Right lobe of liver (tissue), 6 donors: ENCODE measurements around the gene CFAP46. TPM values are rescaled to one million over a fixed set of nuclear protein-coding genes. Genes with fewer than 3 reads are reported as not detected.

ENCODE experiments used
- ATAC-seq, 4 donors: fragments of 200-7000 bp; cut with Tn5 transposase; one replicate each; pipeline ENCODE4 v1.9.1; 2020; ENCODE audit warnings: mild to moderate bottlenecking in 4 of 4, moderate library complexity in 4 of 4
- DNase-seq, 3 donors: peaks; one replicate each; pipeline ENCODE4 v3.0.0-alpha.2; 2020
- H3K27ac ChIP-seq, 3 donors: fragments of 200-600 bp; one replicate each; pipeline ENCODE4 v1.8.0; 2022
- H3K27me3 ChIP-seq, 2 donors: fragments of 200-600 bp; one replicate each; pipeline ENCODE4 v1.8.0; 2022
- H3K36me3 ChIP-seq, 4 donors: fragments of 200-600 bp; sonication (generic) in 1 of 4; one replicate each; pipeline versions ENCODE4 v1.5.1 to v1.8.0; 2017 to 2022; ENCODE audit warnings: control low read depth in 1 of 4
- H3K4me1 ChIP-seq, 4 donors: fragments of 200-600 bp; sonication (generic) in 1 of 4; one replicate each; pipeline versions ENCODE4 v1.5.1 to v1.8.0; 2017 to 2022; ENCODE audit warnings: control low read depth in 1 of 4
- H3K4me3 ChIP-seq, 3 donors: fragments of 200-600 bp; one replicate each; pipeline ENCODE4 v1.8.0; 2022
- H3K9me3 ChIP-seq, 4 donors: fragments of 200-600 bp; sonication (generic) in 1 of 4; one replicate each; pipeline versions ENCODE4 v1.5.1 to v1.8.0; 2017 to 2022; ENCODE audit warnings: control low read depth in 1 of 4
- POLR2A ChIP-seq: fragments of 450-650 bp; IDR thresholded peaks from one replicate; pipeline ENCODE4 v1.6.1; 2017; ENCODE audit warnings: antibody characterized with exemption, mild to moderate bottlenecking
- WGBS: methylation state at CpG from one replicate; pipeline ENCODE4 v1.1.6; 2018; ENCODE audit warnings: low coverage, low lambda C conversion rate; ENCODE audit not compliant: insufficient coverage; ENCODE audit errors: missing lambda C conversion rate; 5-methylcytosine and 5-hydroxymethylcytosine counted together
- intact Hi-C, 2 donors: fragments of 100-400 bp; cut with DNase I; formaldehyde crosslinking; loops; one replicate each; pipeline versions ENCODE4 v1.11.2 to v1.14.1; 2022
- total RNA-seq, 6 experiments: library from RNA; depleted of rRNA in 2 of 6; stranded (reverse); fragments of >200 nt in 2 of 6; fragmentation: NEBNext Ultra II Directional in 3 of 6; extraction: Animal tissue kit (Norgen Biotek cat#: 25700) in 3 of 6; gene quantifications; one replicate each; pipeline versions ENCODE4 v1.1.0 to v1.2.4, GENCODE V29; 2016 to 2023
- TF ChIP-seq, protein P1 (sequence below), 4 donors: fragments of 200-600 bp in 3 of 4; fragments of 450-650 bp in 1 of 4; IDR thresholded peaks; one replicate each; pipeline versions ENCODE4 v1.5.1 to v1.8.0; 2016 to 2022; ENCODE audit warnings: antibody characterized with exemption in 4 of 4, mild to moderate bottlenecking in 2 of 4
- donor health status: DM: no; HTN: yes; CAD: no.
- donor health status: DM: no; HTN: no; CAD: no.
- donor health status: DM: no; HTN: no; CAD: no.
- donor health status: DM: no; HTN: yes; CAD: no.
- donor health status: DM: no; HTN: yes; CAD: no.

CFAP46 gene
- total RNA-seq, 6 experiments from 2014 or later, result 0.16 to 0.67 (median 0.32) TPM

DNA sequence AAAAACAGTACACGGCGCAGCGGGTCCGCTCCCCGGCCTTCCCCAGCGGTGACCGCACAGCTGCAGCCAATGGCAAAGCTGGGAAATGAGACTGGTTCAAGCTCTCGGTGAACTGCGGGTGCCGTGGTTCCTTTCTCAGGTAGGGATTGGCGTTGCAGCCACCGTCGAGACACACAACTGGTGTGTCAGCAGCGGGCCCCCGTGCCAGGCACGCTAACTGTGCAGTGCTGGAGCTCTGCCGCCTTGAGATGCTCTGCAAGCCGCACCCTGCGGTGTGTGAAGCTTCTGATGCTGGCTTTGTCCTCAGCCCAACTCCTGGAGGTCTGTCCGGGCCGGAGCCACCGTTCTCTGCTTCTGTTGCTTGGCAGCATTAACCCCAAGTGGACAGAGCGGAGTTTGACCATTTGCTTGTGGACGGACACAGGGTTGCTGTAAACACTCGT, 135.8 kb downstream of the CFAP46 start:
- Histone ChIP-seq H3K4me3 (no peak overlapping the region), H3K9me3 (no peaks in the 10 kb centered on the region), H3K27ac (no peak overlapping the region), H3K27me3 (no peaks in the 10 kb centered on the region), H3K36me3 (no peaks in the 10 kb centered on the region), H3K4me1 (no peaks in the 10 kb centered on the region)
- intact Hi-C loops, result no loop called here
- DNase-seq (peak in 1 of 3 donors; percentile 48), ATAC-seq (no peak)
- TF ChIP-seq, protein P1, sequence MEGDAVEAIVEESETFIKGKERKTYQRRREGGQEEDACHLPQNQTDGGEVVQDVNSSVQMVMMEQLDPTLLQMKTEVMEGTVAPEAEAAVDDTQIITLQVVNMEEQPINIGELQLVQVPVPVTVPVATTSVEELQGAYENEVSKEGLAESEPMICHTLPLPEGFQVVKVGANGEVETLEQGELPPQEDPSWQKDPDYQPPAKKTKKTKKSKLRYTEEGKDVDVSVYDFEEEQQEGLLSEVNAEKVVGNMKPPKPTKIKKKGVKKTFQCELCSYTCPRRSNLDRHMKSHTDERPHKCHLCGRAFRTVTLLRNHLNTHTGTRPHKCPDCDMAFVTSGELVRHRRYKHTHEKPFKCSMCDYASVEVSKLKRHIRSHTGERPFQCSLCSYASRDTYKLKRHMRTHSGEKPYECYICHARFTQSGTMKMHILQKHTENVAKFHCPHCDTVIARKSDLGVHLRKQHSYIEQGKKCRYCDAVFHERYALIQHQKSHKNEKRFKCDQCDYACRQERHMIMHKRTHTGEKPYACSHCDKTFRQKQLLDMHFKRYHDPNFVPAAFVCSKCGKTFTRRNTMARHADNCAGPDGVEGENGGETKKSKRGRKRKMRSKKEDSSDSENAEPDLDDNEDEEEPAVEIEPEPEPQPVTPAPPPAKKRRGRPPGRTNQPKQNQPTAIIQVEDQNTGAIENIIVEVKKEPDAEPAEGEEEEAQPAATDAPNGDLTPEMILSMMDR (IDR thresholded peaks at IDR 0.05), result no peak
- no peak for TF ChIP-seq POLR2A
- WGBS, result 73% methylated on average over 10 of the region's 25 CpGs

DNA sequence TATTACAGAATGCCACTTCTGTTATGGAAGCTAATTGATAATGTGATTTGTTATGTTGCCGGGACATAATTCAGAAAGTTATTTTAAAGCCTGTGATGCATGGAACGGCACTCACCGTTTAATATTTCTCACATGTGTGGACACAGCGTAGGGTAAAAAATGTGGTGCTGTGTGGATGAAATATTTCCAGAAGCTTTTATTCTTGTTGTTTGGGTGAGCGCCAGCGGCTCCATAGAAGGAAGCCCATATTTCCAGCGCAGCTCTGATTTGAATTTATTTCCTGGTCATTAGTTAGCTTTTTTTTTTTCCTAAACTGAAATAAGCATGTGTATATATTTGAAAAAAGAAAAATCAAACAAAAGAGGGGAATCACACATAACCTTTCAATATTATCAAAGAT, 136.3 kb downstream of the CFAP46 start:
- intact Hi-C loops, result no loop called here
- no peak overlapping the region for H3K27ac ChIP-seq
- no peaks in the 10 kb centered on the region for H3K36me3 ChIP-seq
- DNase-seq (peak in 1 of 3 donors; percentile 0), ATAC-seq (no peak)
- no peaks in the 10 kb centered on the region for H3K4me1 ChIP-seq
- 67% methylated on average over 7 of the region's 7 CpGs for WGBS
- H3K27me3 ChIP-seq, result no peaks in the 10 kb centered on the region
- TF ChIP-seq, protein P1 (IDR thresholded peaks at IDR 0.05), result no peak
- TF ChIP-seq POLR2A, result no peak
- H3K9me3 ChIP-seq, result no peaks in the 10 kb centered on the region
- H3K4me3 ChIP-seq, result no peak overlapping the region

DNA sequence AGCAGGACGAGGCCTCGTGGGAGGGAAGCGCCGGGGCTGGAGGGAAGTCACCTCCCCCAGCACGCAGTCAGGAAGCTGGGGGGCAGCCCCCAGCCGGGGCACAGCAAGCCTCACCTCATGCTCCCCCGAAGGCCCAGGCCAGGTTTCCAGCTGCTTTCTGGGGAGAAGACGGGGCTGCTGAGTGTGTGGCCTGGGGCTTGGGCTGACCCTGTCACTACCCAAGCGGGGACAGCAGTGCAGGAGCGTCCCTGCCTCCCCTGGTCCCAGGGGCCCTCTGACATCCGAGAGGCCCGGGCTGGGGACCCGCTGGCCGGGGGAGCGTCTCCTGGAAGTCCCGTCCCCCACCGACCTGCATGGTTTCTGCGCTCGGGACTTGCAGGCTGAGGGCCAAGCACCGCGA, 136.8 kb downstream of the CFAP46 start:
- Histone ChIP-seq H3K27ac (no peak overlapping the region), H3K4me3 (no peak overlapping the region), H3K36me3 (no peaks in the 10 kb centered on the region), H3K4me1 (no peaks in the 10 kb centered on the region), H3K9me3 (no peaks in the 10 kb centered on the region), H3K27me3 (no peaks in the 10 kb centered on the region)
- DNase-seq (peak in 1 of 3 donors; percentile 27), ATAC-seq (no peak)
- WGBS, result no CpG with 5 or more reads among the region's 21 CpGs
- intact Hi-C loops, result no loop called here
- TF ChIP-seq POLR2A, result no peak
- TF ChIP-seq, protein P1 (IDR thresholded peaks at IDR 0.05), result no peak

DNA sequence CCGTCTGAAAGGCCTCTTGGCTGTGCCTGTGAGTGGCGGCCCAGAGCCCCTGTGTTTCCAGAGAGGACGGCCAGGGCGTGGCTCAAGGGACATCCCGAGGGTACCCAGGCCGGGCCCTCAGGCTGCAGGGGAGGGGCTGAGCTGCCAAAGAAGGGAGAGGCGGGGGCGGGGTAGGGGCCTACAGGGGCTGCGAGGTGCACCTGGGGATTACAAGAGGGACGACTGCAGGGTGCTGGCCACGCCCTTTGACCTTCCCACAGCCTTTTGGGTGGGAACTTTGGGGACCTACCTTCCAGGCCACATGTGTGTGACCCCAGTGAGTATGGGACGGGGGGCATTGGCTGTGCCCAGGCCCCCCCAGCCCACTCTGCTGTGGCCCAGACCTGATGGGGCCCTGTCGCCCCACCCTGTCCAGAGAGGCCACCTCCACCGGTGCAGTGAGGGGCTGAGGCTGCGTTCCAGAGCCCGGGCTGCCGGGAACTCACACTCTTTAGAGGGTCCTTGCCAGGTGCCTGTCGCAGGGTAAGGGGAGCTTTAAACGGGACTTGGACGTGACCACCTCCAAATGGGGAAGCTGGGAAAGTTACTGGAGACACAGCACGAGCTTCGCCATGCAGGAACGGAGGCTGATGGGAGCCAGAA, 137.5 kb downstream of the CFAP46 start:
- H3K9me3 ChIP-seq, result no peaks in the 10 kb centered on the region
- H3K27me3 ChIP-seq, result no peaks in the 10 kb centered on the region
- no peak overlapping the region for H3K4me3 ChIP-seq
- WGBS, result 57% methylated on average over 15 of the region's 23 CpGs
- intact Hi-C loops, result no loop called here
- H3K36me3 ChIP-seq, result no peaks in the 10 kb centered on the region
- TF ChIP-seq, protein P1 (IDR thresholded peaks at IDR 0.05), result no peak
- TF ChIP-seq POLR2A, result no peak
- H3K27ac ChIP-seq, result no peak overlapping the region
- DNase-seq, result peak in 1 of 3 donors; percentile 45
- ATAC-seq, result peak in 1 of 4 donors; percentile 10
- no peaks in the 10 kb centered on the region for H3K4me1 ChIP-seq
